Ammon's horn (tissue), 1 donor: ENCODE results near the gene SCYGR6.
"Not testable (repeated sequence)": the region's sequence is repeated elsewhere in the genome, so short reads cannot be mapped to it uniquely, and the experiment has no call there.

ENCODE experiments used
- DNase-seq: peaks from one replicate; pipeline ENCODE4 v3.0.0-alpha.2; 2016; ENCODE audit warnings: low spot score

Gene SCYGR6, protein sequence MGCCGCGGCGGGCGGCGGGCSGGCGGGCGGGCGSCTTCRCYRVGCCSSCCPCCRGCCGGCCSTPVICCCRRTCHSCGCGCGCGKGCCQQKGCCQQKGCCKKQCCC

DNA sequence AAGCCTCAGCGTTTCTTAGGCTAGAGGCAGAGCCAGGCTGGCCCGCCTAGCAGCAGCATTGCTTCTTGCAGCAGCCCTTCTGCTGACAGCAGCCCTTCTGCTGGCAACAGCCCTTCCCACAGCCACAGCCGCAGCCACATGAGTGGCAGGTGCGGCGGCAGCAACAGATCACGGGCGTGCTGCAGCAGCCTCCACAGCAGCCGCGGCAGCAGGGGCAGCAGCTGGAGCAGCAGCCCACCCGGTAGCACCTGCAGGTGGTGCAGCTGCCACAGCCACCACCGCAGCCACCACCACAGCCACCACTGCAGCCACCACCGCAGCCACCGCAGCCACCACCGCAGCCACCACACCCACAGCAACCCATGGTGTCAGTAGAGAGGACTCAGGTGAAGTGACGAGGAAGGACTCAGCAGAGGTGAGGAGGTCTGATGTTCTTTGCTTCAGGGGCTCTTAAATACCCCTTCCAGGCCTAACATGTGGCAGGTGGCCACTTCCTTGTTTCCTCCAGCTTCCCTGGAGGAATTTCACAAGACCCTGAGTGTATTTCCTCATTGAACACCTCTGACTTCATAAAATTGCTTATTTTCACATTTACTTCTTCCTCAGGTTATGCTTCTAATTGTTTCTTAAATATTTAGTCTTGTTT, at the start of gene SCYGR6:
Gene SCYGR6 (minus strand): TSS at position 364 of the 646 bp plus-strand sequence. CDS start 0 bp downstream, at position 364.
- no peak for DNase-seq

DNA sequence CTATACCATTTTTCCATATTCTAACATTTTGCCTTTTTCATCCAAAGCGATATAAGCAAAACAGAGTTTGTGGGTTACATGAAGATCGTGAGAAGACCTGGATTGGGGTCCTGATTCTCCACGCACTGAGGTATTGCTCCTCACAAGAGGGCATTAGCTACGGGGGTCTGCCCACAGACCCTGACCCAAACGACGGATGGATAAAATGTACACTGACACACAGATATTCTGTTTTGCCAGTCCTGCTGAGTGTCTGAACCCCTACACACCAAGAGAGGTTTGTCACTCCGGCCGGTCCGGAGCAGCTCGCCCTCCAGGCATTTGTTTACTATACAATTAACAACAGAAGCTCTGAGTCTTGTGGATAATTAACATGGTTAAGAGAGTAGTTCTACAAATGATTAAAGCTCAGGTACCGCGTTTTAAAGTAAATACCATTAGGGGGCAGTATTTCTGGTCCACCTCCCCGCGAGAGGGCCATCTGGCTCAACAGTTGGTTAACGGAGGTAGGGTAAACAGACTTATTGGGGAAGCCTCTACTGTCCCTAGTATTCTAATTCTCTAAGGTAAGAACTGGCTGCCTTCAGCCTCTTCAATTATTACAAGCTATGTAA, 49.6 kb upstream of the SCYGR6 start:
- DNase-seq, result no peak

DNA sequence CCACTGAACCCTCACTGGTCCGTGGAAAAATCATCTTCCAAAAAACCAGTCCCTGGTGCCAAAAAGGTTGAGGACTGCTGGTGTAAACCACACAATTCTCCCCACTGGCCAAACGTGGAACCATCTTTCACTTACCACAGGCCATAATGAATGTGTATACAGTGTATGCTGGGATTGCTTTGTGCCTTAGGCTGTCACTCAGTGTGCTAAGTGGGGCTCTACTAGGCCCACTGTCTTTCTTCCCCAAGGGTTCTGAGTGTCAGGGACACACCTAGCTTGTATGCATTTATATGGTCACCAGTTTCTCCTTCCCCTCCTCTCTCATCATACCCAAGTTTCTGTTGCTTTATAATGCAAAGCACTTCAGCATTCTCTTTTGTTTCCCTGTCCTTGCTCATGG, 48.4 kb upstream of the SCYGR6 start:
- no peak for DNase-seq

DNA sequence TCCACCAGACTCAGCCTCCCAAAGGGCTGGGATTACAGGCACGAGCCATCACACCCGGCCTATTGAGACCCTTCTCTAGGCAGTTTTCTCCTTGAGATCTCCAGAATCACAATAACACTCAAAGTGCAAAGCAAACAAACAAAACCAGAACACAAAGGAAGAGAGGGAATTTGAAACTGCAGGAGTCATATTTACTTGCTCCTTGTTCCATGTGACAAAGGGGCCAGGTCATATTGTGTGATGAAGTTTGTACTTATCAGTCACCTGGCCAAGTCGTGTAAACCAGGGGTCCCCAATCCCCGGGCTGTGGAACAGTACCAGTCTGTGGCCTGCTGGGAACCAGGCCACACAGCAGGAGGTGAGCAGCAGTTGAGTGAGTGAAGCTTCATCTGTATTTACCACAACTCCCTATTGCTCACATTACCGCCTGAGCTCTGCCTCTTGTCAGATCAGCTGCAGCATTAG, 47.7 kb upstream of the SCYGR6 start:
- no peak for DNase-seq

DNA sequence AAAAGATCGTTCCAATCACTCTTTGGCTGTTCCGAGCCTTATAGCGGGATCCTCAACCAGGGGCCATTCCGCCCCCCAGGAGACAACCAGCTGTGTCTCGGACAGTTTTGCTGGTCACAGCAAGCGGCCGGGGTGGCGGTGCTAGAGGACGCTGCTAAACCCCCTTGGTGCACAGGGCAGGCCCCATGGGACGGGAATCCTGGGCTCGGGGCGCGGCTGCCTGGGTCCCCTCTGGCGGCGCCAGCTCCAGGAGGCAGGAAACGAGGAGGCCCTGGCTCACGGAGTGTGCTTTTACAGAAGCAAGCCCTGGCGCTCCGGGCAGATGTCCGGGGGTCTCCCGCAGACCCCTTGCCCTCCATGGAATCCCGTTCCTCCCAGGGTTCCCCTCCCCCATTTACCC, 43.3 kb upstream of the SCYGR6 start:
- no peak for DNase-seq

DNA sequence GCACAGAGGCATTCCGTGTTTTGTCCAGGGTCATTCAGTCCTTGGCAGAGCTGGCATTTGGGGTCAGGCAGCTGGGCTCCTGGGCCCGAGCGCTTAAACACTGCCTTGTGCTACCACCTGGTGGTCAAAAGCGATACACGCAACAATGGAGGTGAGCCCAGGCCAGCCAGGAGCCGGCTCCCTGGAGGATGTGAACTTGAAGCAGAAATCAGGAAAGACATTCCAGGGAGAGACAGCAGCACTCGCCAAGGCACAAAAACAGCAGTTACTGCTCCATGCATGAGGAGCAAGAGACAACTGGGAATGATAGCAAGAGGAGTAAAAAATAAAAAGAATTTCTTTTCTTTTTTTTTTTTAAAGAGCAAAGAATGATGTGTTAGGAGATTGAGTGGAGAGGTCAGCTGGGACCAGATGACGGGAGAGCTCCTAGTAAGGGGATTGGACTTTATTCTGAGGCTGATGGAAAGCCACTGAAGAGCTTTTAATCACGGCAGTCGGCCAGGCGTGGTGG, 41.9 kb upstream of the SCYGR6 start:
- DNase-seq, result peak; percentile 89

DNA sequence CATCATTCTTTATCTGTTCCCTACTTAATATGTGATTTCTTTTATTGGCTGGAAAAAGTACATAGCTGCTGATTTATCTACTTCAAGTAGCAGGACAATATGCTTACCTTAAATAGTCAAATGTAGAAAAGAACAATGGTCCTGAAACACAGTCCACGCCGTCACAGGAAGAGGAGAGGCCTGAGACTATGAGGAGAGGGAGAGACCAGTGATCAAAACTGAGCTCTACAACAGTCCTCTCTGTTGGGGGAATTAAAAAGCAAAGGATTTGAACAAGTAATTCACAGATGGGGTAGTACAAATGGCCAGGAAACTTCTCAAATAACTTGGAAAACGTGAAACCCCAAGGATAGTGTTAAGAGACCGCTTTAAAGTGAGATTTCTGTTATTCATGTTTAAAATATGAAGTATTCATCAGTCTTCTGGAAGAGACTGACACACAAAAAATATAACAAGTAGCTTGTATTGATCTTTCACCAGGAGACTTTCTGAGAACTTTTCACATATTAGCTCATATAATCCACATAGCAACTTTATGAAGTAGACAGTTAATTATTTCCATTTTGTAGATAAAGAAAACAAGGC, 41.3 kb upstream of the SCYGR6 start:
- no peak for DNase-seq

DNA sequence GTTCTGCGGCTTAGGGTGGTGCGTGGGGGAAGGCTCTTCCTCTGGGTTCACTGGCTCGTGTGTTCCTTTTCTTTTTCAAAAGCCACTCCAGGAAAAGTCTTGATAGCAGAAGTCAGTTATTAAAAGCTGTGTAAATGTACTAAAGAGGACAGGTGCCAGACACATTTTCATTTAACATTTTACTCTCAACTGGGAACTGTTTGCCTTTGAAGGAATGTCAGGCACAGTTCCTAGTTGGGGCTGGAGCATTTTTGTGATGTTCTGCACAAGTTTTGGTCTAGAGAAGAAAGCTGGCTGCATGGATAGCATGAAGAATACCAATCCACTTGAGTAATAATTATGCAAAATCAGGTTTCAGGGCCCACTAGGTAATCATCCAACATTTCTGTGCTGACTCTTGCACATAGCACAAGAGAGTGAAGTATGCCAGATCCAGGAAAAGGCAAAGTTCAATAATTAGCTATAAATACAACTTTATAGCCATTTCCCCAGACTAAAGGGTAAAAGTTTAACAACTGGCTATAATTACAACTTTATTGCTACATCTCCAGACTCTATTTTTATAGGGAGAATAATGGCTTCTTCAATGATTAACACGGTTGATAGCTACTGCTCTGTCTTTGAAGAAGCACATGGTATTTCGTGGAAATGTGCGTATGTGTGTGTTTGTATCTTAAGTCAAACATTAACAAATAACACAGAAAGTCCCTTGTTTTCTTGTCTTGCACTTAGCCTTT, 37.4 kb upstream of the SCYGR6 start:
- no peak for DNase-seq

DNA sequence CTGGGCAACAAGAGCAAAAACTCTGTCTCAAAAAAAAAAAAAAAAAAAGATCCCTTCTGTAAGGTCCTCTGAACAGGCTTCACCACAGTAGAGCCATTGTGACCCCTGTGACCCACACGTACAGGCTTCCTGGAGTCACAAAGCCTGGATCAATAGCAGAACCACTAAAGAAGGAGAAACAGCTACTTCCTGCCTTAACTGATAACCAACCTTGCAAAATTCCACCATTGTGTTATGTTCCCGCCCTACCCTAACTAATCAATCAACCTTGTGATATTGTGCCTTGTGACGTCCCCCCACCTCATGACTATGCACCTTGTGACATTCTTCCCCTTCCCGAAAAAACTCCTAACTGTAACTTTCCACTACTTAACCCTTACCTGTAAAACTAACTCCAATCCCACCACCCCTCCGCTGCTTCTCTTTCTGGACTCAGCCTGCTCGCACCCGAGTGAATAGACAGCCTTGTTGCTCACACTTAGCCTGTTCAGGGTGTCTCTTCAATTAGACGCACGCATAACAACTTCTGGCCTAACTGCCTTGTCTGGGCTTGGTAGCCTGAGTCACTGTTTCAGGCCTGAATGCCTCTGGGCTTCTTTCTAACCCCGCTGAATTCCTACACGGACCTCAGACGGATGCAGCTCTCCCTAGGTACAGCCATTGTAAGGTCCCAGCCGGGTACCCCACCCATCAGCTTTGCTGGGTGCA, 35.0 kb upstream of the SCYGR6 start:
- no peak for DNase-seq

DNA sequence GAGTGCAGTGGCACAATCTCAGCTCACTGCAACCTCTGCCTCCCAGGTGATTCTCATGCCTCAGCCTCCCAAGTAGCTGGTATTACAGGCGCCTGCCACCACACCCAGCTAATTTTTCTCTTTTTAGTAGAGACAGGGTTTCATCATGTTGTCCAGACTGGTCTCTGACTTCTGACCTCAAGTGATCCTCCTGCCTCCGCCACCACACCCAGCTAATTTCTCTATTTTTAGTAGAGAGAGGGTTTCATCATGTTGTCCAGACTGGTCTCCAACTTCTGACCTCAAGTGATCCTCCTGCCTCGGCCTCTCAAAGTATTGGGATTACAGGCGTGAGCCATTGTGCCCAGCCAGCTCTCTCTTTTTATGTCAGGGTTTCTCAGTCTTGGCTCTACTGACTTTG, 31.7 kb upstream of the SCYGR6 start:
- DNase-seq, result not testable (repeated sequence)

DNA sequence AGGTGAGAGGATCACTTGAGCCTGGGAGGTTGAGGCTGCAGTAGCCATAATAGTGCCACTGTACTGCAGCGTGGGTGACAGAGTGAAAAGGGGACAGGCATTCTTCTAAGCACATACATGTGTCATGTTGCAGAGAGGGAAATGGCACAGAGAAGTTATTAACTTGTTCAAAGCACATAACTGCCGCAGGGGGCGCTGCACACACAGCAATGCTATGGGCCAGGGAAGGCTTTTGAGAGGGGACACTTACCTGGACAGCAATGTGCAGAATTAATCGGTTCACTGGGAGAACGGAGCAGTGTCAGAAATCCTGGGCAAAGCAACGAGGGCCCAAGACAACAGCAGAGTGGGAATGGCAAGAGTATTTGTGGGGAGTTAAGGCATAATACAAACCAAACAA, 23.5 kb upstream of the SCYGR6 start:
- DNase-seq, result no peak

DNA sequence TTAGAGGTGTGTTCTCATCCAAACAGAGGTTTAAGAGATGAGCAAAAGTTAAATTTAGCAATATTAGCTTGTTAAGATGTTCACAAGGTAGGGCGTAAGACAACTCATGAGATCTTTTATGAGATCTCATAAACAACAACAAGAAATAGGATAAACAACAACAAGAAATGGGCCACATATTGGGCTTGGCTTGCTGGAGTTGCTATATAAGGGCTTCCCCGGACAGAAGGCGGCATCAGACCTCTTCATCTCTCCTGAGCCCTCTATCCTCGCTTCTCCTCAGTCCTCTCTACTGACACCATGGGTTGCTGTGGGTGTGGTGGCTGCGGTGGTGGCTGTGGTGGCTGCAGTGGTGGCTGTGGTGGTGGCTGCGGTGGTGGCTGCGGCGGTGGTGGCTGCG, 21.0 kb upstream of the SCYGR6 start, which contains the start of gene SCYGR8:
Gene SCYGR8 (plus strand): TSS at position 301 of the 400 bp plus-strand sequence. CDS start 0 bp downstream, at position 301.
- no peak for DNase-seq

DNA sequence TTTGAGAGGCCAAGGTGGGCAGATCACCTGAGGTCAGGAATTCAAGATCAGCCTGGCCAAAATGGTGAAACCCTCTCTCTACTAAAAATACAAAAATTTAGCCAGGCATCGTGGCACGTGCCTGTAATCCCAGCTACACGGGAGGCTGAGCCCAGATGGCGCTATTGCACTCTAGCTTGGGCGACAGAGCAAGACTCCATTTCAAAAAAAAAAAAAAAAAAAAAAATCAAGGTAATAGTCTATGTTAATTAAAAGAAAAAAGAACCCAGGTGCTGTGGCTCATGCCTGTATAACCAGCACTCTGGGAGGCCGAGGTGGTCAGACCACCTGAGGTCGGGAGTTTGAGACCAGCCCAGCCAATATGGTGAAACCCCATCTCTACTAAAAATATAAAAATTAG, 16.1 kb upstream of the SCYGR6 start:
- not testable (repeated sequence) for DNase-seq

DNA sequence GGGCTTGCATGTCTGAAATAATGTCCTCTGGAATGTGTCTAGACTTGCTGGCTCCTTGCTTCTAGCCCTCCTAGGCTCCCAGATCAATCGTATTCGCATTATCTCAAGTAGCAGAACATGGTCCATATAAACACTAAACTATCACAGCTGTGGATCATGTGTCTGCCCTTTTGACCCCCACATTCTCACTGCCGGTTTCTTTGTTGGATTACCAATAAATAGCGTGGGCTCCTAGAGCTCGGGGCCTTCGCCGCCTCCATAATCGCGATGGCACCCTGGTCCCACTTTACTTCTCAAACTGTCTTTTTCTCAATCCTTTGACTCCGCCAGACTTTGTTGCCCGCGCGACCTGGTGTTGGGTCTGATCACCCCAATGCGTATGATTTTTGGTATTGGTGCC, 14.8 kb upstream of the SCYGR6 start:
- DNase-seq, result no peak

DNA sequence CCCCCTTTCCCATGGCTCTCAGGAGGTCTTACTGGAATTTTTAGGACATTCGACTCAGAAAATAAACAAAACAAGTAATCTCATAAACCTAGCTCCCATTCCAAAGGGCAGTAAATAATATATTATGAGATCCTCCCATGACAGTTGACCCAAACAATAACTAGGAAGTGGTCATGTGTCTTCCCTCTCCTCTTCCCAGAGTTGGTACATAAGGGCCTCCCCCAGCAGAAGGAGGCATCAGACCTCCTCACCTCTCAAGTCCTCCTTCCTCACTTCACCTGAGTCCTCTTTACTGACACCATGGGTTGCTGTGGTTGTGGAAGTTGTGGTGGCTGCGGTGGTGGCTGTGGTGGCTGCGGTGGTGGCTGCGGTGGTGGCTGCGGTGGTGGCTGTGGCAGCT, 3.5 kb upstream of the SCYGR6 start, which contains the start of gene SCYGR7:
Gene SCYGR7 (plus strand): TSS at position 301 of the 400 bp plus-strand sequence. CDS start 0 bp downstream, at position 301.
- DNase-seq, result no peak

DNA sequence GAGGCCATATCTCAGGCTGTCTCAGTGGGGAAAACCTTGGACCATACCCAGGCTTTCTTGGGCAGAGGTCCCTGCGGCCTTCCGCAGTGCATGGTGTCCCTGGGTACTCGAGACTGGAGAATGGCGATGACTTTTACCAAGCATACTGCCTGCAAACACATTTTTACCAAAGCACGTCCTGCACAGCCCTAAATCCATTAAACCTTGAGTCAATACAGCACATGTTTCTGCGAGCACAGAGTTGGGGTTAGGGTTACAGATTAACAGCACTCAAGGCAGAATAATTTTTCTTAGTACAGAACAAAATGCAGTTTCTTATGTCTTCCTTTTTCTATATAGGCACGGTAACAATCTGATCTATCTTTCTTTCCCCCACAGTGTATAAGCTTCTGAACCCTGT, 1.7 kb downstream of the SCYGR6 start:
- not testable (repeated sequence) for DNase-seq

DNA sequence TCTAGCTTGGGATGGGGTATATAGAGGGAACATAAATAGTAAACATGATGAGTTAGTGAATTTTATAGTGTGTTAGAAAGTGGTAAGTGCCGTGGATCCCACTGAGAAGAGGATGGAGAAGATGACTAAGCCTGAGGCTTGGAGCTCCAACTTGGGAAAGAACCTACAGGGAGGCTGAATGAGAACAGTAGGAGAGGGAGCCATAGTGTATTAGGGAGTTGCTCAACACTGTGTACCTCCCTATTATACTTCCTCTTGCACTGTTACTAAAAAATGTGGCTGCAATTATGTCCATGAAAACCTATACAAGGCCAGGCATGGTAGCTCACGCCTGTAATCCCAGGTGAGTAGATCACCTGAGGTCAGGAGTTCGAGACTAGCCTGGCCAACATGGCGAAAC, 3.9 kb downstream of the SCYGR6 start:
- no peak for DNase-seq

DNA sequence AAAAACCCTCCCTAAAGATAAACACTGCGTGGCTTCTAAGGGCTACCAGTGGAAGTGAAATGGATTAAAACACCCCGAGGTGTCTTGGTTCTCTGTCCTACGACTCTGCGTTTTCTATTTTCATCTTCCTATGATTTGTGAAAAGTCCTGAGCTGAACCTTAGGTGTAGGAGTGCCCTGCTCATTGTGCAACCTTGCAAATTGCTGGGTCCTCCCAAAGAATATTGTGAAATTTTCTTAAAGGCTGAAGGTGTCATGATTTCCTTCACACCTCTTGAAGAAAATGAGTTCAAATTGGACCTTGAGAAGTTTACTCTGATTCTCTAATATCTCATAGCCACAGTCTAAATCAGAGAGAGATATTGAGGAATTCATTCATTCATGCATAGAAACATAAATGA, 4.9 kb downstream of the SCYGR6 start:
- no peak for DNase-seq

DNA sequence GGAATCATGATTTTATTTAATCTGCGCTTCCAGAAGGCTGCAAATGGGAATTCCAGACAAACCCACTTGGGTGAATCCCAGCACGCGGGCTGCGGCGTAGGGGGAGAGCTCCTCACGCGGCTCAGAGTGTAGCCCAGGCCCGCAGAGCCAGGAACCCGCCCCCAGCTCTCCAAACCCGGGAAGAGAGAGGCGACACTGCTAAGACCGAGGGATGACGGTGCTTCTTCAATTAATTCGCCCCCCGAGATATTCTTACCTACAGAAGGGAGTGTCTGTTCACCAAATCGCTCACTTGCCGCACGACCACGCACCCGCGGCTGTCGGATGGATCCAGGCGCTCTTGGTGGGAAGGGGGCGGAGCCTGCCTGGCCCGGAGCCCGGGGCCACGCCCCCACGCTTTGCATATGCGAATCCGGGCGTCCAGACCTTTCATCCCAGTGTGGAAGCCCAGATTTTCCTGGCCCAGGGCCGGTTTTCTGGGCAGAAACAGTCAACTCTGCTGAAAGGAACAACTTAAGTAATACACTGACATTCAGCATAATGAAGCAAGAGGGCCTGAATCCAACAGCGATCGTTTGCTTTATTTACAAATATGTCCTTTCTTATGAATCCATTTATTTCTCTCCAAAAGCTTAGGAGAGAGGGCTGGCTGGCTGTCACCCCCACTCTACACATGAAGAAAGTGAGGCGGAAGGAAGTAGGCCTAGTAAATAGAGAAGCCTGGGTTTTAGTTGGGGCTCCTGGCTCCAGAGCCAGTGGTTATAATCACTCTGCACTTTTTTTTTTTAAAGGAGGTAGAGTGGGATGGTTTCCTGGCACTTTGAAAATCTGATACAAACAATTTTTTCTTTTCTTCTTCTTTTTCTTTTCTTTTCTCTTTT, 6.6 kb downstream of the SCYGR6 start, which contains the start of gene SLC19A3:
Gene SLC19A3 (minus strand): TSS at position 342 of the 881 bp plus-strand sequence. CDS start 15,710 bp downstream, outside the sequence.
- peak; percentile 69 for DNase-seq

DNA sequence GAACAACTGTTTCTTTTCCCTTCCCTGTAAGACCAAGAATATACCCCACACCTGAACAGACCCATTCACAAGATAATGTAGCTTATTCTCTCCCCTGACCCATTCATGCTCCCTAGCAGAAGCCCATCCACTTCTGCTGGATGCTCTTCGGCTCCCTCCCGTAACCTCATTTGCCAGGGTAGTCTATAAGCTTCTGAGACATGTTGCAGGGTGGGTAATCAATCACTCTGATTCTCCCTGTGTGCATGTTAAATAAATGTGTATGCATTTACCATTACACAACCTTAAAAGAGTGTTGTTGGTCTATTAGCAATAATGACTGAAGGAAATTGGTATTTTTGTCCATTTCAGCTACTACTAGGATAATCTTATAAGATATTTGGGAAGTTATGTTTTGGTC, 8.1 kb downstream of the SCYGR6 start:
- DNase-seq, result no peak
